Activated CD4-positive, CD25-positive, alpha-beta regulatory T cell treated with anti-CD3 and anti-CD28 coated beads, Interleukin-2, amount 50 U/mL, for 24 hours (primary cell): Measurements from ENCODE around the gene TLCD5.

Experiments
- ATAC-seq, 2 donors: fragments of 150-1000 bp; cut with Tn5 transposase; one replicate each; pipeline ENCODE4 v1.10.0; 2021; ENCODE audit warnings: mild to moderate bottlenecking in 1 of 2, moderate library complexity in 1 of 2

TLCD5 gene

GRCh38 chr11:120338107-120338933 is 13.2 kb downstream of the TLCD5 start:
- ATAC-seq = no peak

- ATAC-seq = no peak
Measured at GRCh38 chr11:120339394-120339890, 14.3 kb downstream of the TLCD5 start.

- peak; percentile 30 to 55 for ATAC-seq
Measured at GRCh38 chr11:120340529-120340928, 15.4 kb downstream of the TLCD5 start.

GRCh38 chr11:120342226-120342625 is 17.1 kb downstream of the TLCD5 start:
- no peak for ATAC-seq

GRCh38 chr11:120342678-120343077 is 17.6 kb downstream of the TLCD5 start:
- no peak for ATAC-seq

GRCh38 chr11:120343429-120343828 is 18.3 kb downstream of the TLCD5 start:
- ATAC-seq = peak in 1 of 2 donors; percentile 42

GRCh38 chr11:120344302-120345004 is 19.4 kb downstream of the TLCD5 start:
- ATAC-seq = peak; percentile 67 to 69

GRCh38 chr11:120346233-120346632 is 21.1 kb downstream of the TLCD5 start:
- ATAC-seq = no peak

GRCh38 chr11:120350637-120351036 is 25.5 kb downstream of the TLCD5 start:
- no peak for ATAC-seq

GRCh38 chr11:120352405-120352804 is 27.3 kb downstream of the TLCD5 start:
- ATAC-seq = no peak

GRCh38 chr11:120354068-120354467 is 29.0 kb downstream of the TLCD5 start:
- no peak for ATAC-seq

GRCh38 chr11:120354779-120355178 is 29.7 kb downstream of the TLCD5 start:
- ATAC-seq = no peak

- ATAC-seq = no peak
Measured at GRCh38 chr11:120357620-120358019, 32.5 kb downstream of the TLCD5 start.

- ATAC-seq = no peak
Measured at GRCh38 chr11:120358729-120359128, 33.6 kb downstream of the TLCD5 start.

GRCh38 chr11:120363436-120363835 is 38.3 kb downstream of the TLCD5 start:
- no peak for ATAC-seq

- no peak for ATAC-seq
Measured at GRCh38 chr11:120365512-120365911, 40.4 kb downstream of the TLCD5 start.

- ATAC-seq = no peak
Measured at GRCh38 chr11:120372296-120372695, 47.2 kb downstream of the TLCD5 start.

GRCh38 chr11:120375076-120375475 is 50.0 kb downstream of the TLCD5 start:
- no peak for ATAC-seq

- no peak for ATAC-seq
Measured at GRCh38 chr11:120376547-120377182, 51.6 kb downstream of the TLCD5 start.

GRCh38 chr11:120378474-120378873 is 53.4 kb downstream of the TLCD5 start:
- ATAC-seq = no peak

GRCh38 chr11:120381401-120381800 is 56.3 kb downstream of the TLCD5 start:
- ATAC-seq = no peak
